Measurements from ENCODE around the gene ZNF444. TPM values are rescaled to one million over a fixed set of nuclear protein-coding genes. Genes with fewer than 3 reads are reported as not detected.
"Not testable (repeated sequence)": the region's sequence is repeated elsewhere in the genome, so short reads cannot be mapped to it uniquely, and the experiment has no call there.

The ZNF444 gene
- total and polyA plus RNA-seq, 4 donors, result 27.8 to 55.5 (median 41.6) TPM

GRCh38 chr19:56097306-56097705 is 43.8 kb upstream of the ZNF444 start:
- WGBS, 2 donors, result 83 to 92% methylated on average over 23 of the region's 23 CpGs

GRCh38 chr19:56097776-56098175 is 43.3 kb upstream of the ZNF444 start:
- no peak overlapping the region for H3K9ac ChIP-seq (ENCODE audit: insufficient read depth in 1 of 2, low read length in 2 of 2)
- H3K36me3 ChIP-seq (ENCODE audit: control insufficient read depth in 4 of 4, insufficient read depth in 4 of 4, low read length in 4 of 4), result peaks cover 3 to 52% (median 20%) of the 10 kb centered on the region in 4 donors
- no peak overlapping the region for H3K27ac ChIP-seq (ENCODE audit: low read depth in 1 of 2, low read length in 1 of 2)
- peaks cover 0 to 3% (median 0%) of the 10 kb centered on the region in 5 donors for H3K4me1 ChIP-seq (ENCODE audit: control insufficient read depth in 5 of 5, insufficient read depth in 5 of 5, low read length in 5 of 5)
- no peaks in the 10 kb centered on the region for H3K27me3 ChIP-seq (ENCODE audit: control insufficient read depth in 3 of 3, insufficient read depth in 3 of 3, low read length in 2 of 3)
- 91 to 97% methylated on average over 7 of the region's 7 CpGs for WGBS, 2 donors
- no peak overlapping the region for H3K4me3 ChIP-seq
- TF ChIP-seq CTCF (IDR thresholded peaks at IDR 0.05; ENCODE audit: control extremely low read depth, extremely low read depth), result no peak
- DNase-seq (no peak), ATAC-seq (ENCODE audit: insufficient read depth, low FRiP score) (no peak)
- H3K9me3 ChIP-seq (ENCODE audit: control insufficient read depth in 4 of 4, insufficient read depth in 3 of 4, low read length in 3 of 4), result peaks cover 0 to 4% (median 2%) of the 10 kb centered on the region in 4 donors

More at GRCh38 chr19:56097306-56097705, 43.8 kb upstream of the ZNF444 start:
- no peak overlapping the region for H3K4me3 ChIP-seq
- no peak overlapping the region for H3K27ac ChIP-seq (ENCODE audit: low read depth in 1 of 2, low read length in 1 of 2)
- DNase-seq, result no peak
- no peak for TF ChIP-seq CTCF (IDR thresholded peaks at IDR 0.05; ENCODE audit: control extremely low read depth, extremely low read depth)
- peaks cover 0 to 3% (median 0%) of the 10 kb centered on the region in 5 donors for H3K4me1 ChIP-seq (ENCODE audit: control insufficient read depth in 5 of 5, insufficient read depth in 5 of 5, low read length in 5 of 5)
- peaks cover 0 to 6% (median 2%) of the 10 kb centered on the region in 4 donors for H3K9me3 ChIP-seq (ENCODE audit: control insufficient read depth in 4 of 4, insufficient read depth in 3 of 4, low read length in 3 of 4)
- no peaks in the 10 kb centered on the region for H3K27me3 ChIP-seq (ENCODE audit: control insufficient read depth in 3 of 3, insufficient read depth in 3 of 3, low read length in 2 of 3)
- no peak overlapping the region for H3K9ac ChIP-seq (ENCODE audit: insufficient read depth in 1 of 2, low read length in 2 of 2)
- peaks cover 3 to 49% (median 22%) of the 10 kb centered on the region in 4 donors for H3K36me3 ChIP-seq (ENCODE audit: control insufficient read depth in 4 of 4, insufficient read depth in 4 of 4, low read length in 4 of 4)
- ATAC-seq (ENCODE audit: insufficient read depth, low FRiP score), result no peak

- H3K4me3 ChIP-seq; H3K27me3 ChIP-seq (ENCODE audit: control insufficient read depth in 3 of 3, insufficient read depth in 3 of 3, low read length in 2 of 3); H3K9ac ChIP-seq (ENCODE audit: insufficient read depth in 1 of 2, low read length in 2 of 2); H3K27ac ChIP-seq (ENCODE audit: low read depth in 1 of 2, low read length in 1 of 2); H3K4me1 ChIP-seq (ENCODE audit: control insufficient read depth in 5 of 5, insufficient read depth in 5 of 5, low read length in 5 of 5); H3K9me3 ChIP-seq (ENCODE audit: control insufficient read depth in 4 of 4, insufficient read depth in 3 of 4, low read length in 3 of 4); ATAC-seq (ENCODE audit: insufficient read depth, low FRiP score); DNase-seq: not testable (repeated sequence)
- peaks cover 3 to 55% (median 16%) of the 10 kb centered on the region in 4 donors for H3K36me3 ChIP-seq (ENCODE audit: control insufficient read depth in 4 of 4, insufficient read depth in 4 of 4, low read length in 4 of 4)
- 98 to 99% methylated on average over 12 to 21 of the region's 21 CpGs for WGBS, 2 donors
These were observed 42.9 kb upstream of the ZNF444 start for GRCh38 chr19:56098237-56098636.

GRCh38 chr19:56098731-56099568 is 42.1 kb upstream of the ZNF444 start:
- WGBS, 2 donors, result 95 to 97% methylated on average over 23 to 34 of the region's 34 CpGs
- no peak for ATAC-seq (ENCODE audit: insufficient read depth, low FRiP score)
- peaks cover 0 to 53% (median 12%) of the 10 kb centered on the region in 4 donors for H3K36me3 ChIP-seq (ENCODE audit: control insufficient read depth in 4 of 4, insufficient read depth in 4 of 4, low read length in 4 of 4)

More at GRCh38 chr19:56098731-56099568, 42.1 kb upstream of the ZNF444 start:
- peaks cover 0 to 3% (median 2%) of the 10 kb centered on the region in 5 donors for H3K4me1 ChIP-seq (ENCODE audit: control insufficient read depth in 5 of 5, insufficient read depth in 5 of 5, low read length in 5 of 5)
- no peak overlapping the region for H3K4me3 ChIP-seq
- no peak for TF ChIP-seq CTCF (IDR thresholded peaks at IDR 0.05; ENCODE audit: control extremely low read depth, extremely low read depth)
- no peak overlapping the region for H3K27ac ChIP-seq (ENCODE audit: low read depth in 1 of 2, low read length in 1 of 2)
- H3K9ac ChIP-seq (ENCODE audit: insufficient read depth in 1 of 2, low read length in 2 of 2), result no peak overlapping the region
- DNase-seq, result no peak
- H3K9me3 ChIP-seq (ENCODE audit: control insufficient read depth in 4 of 4, insufficient read depth in 3 of 4, low read length in 3 of 4), result no peaks in the 10 kb centered on the region
- H3K27me3 ChIP-seq (ENCODE audit: control insufficient read depth in 3 of 3, insufficient read depth in 3 of 3, low read length in 2 of 3), result no peaks in the 10 kb centered on the region
